Measurements from ENCODE around the gene NRF1. TPM values are rescaled to one million over a fixed set of nuclear protein-coding genes. Genes with fewer than 3 reads are reported as not detected.

Gene NRF1
- total and polyA plus RNA-seq, 2 of the 13 experiments (the other 11 are each of a cell fraction or from before 2014, with no cell fraction given) = 9.3 to 10.1 TPM

DNA sequence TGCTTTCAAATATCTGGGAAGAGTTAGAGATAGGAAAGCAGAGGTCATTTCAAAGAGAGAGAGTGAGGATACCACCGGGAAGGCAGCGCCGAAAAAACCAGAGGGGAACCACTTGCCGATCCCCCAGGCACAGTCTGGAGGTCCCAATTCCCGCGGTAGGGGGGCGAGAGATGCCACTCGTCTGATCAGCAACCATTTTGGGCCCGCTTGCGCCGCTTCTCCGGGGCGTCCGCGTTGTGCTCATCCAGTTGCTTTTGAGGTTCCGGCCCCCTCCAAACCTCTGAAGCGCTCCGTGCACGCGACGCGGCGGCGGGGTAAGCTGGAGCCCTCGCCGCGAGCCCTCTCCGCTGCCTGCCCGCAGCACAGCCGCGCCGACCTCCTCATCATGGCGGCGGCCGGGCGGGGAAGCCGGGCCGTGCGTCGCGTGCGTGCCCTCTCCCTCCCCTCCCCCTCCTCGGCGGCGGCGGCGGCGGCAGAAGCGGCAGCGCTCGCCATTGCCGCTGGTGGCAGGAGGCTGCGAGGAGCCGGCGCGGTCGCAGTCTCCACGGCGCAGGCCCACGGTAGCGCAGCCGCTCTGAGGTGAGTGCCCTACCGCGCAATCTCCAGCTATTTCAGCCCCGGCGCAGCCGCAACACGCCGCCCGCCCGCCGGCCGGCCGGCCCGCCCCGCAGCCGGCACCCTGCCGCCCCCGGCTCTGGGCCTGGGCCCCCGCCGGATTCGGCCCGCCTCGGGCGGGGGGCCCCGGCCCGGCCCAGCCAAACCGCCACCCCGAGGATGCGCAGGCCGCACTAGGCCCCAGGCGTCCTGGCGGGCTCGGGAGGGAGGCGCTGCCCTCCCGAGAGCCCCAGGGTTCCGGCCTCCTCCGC is at the start of gene NRF1 (continued):
- TF ChIP-seq, protein P1, sequence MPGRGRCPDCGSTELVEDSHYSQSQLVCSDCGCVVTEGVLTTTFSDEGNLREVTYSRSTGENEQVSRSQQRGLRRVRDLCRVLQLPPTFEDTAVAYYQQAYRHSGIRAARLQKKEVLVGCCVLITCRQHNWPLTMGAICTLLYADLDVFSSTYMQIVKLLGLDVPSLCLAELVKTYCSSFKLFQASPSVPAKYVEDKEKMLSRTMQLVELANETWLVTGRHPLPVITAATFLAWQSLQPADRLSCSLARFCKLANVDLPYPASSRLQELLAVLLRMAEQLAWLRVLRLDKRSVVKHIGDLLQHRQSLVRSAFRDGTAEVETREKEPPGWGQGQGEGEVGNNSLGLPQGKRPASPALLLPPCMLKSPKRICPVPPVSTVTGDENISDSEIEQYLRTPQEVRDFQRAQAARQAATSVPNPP (CRISPR knock-in tag; IDR thresholded peaks at IDR 0.05) = peak; percentile 53; the same call in 1 of the 2 replicates
- TF ChIP-seq ZNF343 (CRISPR knock-in tag; IDR thresholded peaks at IDR 0.05) (peak; percentile 54; the same call in 1 of the 2 replicates), ZNF552 (CRISPR knock-in tag; IDR thresholded peaks at IDR 0.05; ENCODE audit: borderline replicate concordance) (no peak), MIER3 (CRISPR knock-in tag; IDR thresholded peaks at IDR 0.05; ENCODE audit: borderline replicate concordance) (no peak), ZNF274 (CRISPR knock-in tag; IDR thresholded peaks at IDR 0.05) (peak; percentile 71; the same call in 1 of the 2 replicates), PCBP2 (optimal IDR thresholded peaks at IDR 0.05; ENCODE audit: low read depth, low read length, poor library complexity, severe bottlenecking) (no peak), RCOR2 (CRISPR knock-in tag; IDR thresholded peaks at IDR 0.05) (no peak), TOE1 (CRISPR knock-in tag; IDR thresholded peaks at IDR 0.05) (no peak), HOXA9 (CRISPR knock-in tag; IDR thresholded peaks at IDR 0.05; ENCODE audit: borderline replicate concordance) (no peak), ZNF20 (CRISPR knock-in tag; IDR thresholded peaks at IDR 0.05) (no peak), HCFC1 (IDR thresholded peaks at IDR 0.05; ENCODE audit: low read depth, low read length) (no peak; the same call in 1 of the 2 replicates), SRSF9 (IDR thresholded peaks at IDR 0.05; ENCODE audit: borderline replicate concordance, insufficient read depth, low read depth, low read length, poor library complexity, severe bottlenecking) (no peak), MED13 (CRISPR knock-in tag; IDR thresholded peaks at IDR 0.05) (0 out of 2 replicates have a peak, but pooled peaks have one; percentile 19), ZNF562 (CRISPR knock-in tag; IDR thresholded peaks at IDR 0.05; ENCODE audit: borderline replicate concordance) (no peak), SRSF1 (optimal IDR thresholded peaks at IDR 0.05; ENCODE audit: low read depth, low read length) (no peak), NR2F6 (IDR thresholded peaks at IDR 0.05) (no peak), NR2F6 (CRISPR knock-in tag; IDR thresholded peaks at IDR 0.05) (peak; percentile 29; the same call in 1 of the 2 replicates), ZNF747 (CRISPR knock-in tag; IDR thresholded peaks at IDR 0.05; ENCODE audit: borderline replicate concordance) (peak; percentile 89), ELF4 (CRISPR knock-in tag; IDR thresholded peaks at IDR 0.05; ENCODE audit: borderline replicate concordance) (no peak), KDM5B (CRISPR knock-in tag; IDR thresholded peaks at IDR 0.05; ENCODE audit: borderline replicate concordance) (peak; percentile 92; the same call in 1 of the 2 replicates), XBP1 (CRISPR knock-in tag; IDR thresholded peaks at IDR 0.05) (no peak), KLF9 (CRISPR knock-in tag; IDR thresholded peaks at IDR 0.05; ENCODE audit: low read depth) (no peak)
- TF ChIP-seq, protein P2, sequence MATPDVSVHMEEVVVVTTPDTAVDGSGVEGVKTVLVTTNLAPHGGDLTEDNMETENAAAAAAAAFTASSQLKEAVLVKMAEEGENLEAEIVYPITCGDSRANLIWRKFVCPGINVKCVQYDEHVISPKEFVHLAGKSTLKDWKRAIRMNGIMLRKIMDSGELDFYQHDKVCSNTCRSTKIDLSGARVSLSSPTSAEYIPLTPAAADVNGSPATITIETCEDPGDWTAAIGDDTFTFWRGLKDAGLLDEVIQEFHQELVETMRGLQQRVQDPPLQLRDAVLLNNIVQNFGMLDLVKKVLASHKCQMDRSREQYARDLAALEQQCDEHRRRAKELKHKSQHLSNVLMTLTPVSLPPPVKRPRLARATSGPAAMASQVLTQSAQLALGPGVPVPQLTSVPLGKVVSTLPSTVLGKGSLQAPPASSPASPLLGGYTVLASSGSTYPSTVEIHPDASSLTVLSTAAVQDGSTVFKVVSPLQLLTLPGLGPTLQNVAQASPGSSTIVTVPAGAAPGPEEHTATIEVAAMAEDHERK (CRISPR knock-in tag; IDR thresholded peaks at IDR 0.05; ENCODE audit: low read depth) = peak; percentile 92
- TF ChIP-seq, protein P3, sequence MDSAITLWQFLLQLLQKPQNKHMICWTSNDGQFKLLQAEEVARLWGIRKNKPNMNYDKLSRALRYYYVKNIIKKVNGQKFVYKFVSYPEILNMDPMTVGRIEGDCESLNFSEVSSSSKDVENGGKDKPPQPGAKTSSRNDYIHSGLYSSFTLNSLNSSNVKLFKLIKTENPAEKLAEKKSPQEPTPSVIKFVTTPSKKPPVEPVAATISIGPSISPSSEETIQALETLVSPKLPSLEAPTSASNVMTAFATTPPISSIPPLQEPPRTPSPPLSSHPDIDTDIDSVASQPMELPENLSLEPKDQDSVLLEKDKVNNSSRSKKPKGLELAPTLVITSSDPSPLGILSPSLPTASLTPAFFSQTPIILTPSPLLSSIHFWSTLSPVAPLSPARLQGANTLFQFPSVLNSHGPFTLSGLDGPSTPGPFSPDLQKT (CRISPR knock-in tag; IDR thresholded peaks at IDR 0.05; ENCODE audit: borderline replicate concordance) = no peak
- TF ChIP-seq, protein P4, sequence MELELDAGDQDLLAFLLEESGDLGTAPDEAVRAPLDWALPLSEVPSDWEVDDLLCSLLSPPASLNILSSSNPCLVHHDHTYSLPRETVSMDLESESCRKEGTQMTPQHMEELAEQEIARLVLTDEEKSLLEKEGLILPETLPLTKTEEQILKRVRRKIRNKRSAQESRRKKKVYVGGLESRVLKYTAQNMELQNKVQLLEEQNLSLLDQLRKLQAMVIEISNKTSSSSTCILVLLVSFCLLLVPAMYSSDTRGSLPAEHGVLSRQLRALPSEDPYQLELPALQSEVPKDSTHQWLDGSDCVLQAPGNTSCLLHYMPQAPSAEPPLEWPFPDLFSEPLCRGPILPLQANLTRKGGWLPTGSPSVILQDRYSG (CRISPR knock-in tag; IDR thresholded peaks at IDR 0.05) = no peak; the same call in 1 of the 2 replicates
